Left renal pelvis (tissue), 4 donors: ENCODE results near the gene MRPL58. TPM values are rescaled to one million over a fixed set of nuclear protein-coding genes. Genes with fewer than 3 reads are reported as not detected.
A peak's percentile ranks its signal among the peaks of the same experiment; 100 is the strongest.
"Not testable (repeated sequence)": the region's sequence is repeated elsewhere in the genome, so short reads cannot be mapped to it uniquely, and the experiment has no call there.

Experiments
- DNase-seq, 4 donors: peaks; one replicate each; pipeline ENCODE4 v3.0.0-alpha.2; 2013; ENCODE audit warnings: low read depth in 4 of 4, low spot score in 3 of 4
- polyA plus RNA-seq, 4 donors: library from polyadenylated mRNA; unstranded; fragments of 120-200 nt; gene quantifications; one replicate each; pipeline ENCODE4 v1.2.1, GENCODE V29; 2013; ENCODE audit not compliant: insufficient read length in 4 of 4

The MRPL58 gene
- polyA plus RNA-seq, 4 donors: 19.1 to 29.5 (median 25.6) TPM

DNA sequence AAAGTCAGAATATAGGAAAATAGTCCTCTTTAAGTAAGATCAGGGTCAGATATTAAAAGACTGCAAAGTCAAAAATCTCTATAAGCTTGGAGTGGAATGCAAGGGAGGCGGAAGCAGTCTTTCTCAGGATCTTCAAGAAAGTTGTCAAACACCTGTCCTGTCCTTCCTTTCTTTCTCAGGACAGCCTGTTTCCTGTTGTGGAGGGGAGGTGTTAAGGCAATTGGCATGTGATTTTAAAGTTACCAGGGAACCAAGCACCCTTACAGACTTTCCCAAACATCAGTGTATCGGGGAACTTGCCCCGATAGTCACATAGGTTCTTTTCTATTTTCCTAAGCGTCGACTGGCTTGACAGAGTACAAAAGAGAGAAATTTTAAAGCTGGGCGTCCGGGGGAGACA, 32.2 kb downstream of the MRPL58 start:
- no peak for DNase-seq

DNA sequence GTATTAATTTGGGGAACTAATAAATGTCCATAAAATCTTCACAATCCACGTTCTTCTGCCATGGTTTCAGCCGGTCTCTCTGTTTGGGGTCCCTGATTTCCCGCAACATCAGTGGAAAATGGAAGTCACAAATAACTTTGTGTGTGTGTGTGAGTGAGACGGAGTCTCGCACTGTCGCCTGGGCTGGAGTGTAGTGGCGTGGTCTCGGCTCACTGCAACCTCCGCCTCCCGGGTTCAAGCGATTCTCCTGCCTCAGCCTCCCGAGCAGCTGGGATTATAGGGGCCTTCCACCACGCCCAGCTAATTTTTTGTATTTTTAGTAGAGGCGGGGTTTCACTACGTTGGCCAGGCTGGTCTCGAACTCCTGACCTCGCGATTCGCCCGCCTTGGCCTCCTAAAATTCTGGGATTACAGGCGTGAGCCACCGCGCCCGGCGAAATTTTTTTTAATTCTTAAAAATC, 33.5 kb downstream of the MRPL58 start:
- not testable (repeated sequence) for DNase-seq

DNA sequence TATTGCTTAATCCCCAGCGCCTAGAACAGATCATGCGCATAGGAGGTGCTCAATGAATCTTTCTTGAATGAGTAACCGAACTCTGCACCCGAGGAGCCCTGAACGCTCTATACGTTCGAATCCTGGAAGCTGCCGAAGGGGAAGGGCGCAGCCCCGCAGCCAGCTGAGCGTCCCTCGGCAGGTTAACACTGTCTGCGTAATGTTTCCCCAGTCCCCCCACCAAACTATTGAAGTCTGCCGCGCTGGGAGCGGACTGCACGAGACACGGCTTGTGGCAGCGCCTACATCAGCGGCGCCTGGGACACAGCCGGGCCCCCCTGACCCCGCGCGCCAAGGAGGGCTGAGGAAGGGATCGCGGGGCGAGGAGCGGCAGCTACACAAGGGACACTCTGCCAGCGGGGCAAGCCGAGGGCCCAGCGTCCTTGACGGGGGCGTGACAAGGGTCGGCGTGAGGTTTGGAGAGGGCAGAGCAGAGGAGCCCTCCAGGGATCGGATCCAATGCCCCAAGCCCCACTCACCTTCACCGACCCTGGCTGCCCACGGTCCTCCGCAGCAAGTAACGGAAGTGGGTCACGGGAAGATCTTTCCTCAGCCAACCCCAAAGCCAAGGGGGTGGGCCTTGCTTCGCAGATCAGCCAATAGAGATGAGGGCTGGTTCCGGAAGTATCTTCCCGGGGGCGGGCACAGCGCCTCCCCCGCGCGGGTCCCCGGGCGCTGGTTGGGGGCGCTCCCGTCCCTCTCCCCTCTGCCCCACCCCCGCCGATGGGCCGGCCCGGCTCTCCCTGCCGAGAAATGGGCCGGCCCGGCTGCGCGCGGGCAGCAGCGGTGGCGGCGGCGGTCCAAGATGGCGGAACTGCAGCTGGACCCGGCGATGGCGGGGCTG, 34.2 kb downstream of the MRPL58 start, which contains the start of the genes ATP5PD and KCTD2:
Gene ATP5PD (minus strand): TSS at position 563 of the 883 bp plus-strand sequence. CDS start 4,319 bp downstream, outside the sequence.
Gene KCTD2 (plus strand): TSS at position 819 of the 883 bp plus-strand sequence. CDS start 26 bp downstream, at position 845.
- peak; percentile 89 to 93 (median 90) for DNase-seq

DNA sequence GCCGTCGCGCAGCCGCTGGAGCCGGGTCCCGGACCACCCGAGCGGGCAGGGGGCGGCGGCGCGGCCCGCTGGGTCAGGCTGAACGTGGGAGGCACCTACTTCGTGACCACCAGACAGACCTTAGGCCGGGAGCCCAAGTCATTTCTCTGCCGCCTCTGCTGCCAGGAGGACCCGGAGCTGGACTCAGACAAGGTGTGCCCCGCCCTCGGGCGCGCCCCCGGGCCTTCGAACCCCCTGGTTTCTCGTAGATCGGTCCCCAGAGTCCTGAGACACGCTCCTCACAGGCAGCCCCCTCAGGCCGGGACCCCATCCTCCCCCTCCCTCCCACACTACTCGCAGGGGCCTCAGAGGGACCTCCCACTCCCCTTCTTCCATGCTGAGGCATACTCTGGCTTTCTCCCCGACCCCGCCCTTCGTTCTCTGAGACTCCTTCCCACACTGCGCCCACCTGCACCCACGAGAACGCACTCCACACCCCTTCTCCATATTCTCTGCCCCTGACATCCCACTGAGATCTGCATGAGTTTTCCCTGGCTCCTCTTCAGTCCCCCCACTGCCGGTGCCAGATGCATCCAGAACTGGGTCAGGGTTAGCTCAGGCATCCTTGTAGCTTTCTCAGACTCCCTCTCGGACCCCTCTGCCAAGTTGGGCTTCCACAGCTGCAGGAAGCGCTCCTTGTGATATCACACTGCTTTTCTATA, 35.1 kb downstream of the MRPL58 start:
- DNase-seq: no peak

DNA sequence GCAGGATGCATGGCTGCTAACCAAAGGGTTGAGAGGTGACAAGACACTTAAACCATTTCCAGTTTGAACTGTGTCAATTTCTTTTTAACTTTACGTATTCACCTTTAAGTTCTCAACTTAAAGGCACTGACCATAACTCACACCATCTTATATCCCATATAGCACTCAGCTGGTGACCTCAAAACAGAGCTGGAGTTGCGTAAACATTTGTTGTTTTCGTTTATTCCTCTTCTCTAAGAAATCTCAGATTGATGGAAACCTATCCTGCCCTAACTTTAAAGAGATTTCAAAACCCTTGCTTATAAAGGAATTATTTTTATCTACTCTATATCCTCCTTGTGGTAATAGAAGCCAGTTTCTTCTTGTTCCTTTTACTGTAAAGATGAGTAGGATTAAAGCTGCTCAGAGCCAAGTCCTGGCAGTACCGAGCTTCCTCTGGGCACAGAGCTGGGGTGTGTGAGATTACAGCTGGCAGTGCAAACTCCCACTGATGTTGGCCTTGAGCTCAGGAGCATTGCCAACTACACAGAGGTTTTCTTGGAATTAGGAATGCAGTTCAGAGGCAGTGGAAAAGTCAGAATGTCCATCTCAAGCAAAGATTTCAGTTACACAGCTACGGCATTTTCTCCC, 35.9 kb downstream of the MRPL58 start:
- no peak for DNase-seq

DNA sequence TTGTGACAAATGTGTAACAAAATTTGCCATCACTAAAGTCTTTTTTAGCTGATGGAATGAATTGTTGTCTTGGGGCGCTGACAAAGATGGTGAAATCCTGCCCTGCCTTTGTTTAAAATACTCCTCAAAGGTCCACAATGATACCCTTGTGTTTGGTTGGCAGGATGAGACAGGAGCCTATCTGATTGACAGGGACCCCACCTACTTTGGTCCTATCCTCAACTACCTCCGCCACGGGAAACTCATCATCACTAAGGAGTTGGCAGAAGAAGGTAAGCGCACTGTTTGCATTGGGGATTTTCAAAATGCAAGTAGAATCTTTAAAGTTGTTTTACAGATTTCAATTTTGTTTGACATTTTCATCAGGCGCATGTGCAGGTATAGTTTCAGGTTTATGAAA, 36.6 kb downstream of the MRPL58 start:
- DNase-seq: no peak

DNA sequence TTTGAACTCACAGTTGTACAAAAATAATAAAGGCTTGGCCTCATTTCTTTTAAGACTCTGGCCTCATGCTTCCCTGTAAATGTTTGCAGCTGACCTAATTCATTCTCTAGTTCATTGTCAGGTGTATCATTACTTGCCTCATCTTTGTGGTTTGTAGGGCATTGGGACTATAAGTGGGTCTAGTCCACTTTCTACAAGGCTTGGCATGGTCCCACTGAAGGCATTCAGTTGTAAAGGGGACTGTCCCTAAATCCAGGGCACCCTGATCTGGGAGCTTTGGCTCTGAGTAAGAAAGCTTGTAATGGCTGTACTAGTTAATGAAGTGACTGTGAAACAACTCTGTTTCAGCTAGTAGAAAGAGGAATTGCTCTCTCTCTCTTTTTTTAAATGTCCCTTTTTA, 37.2 kb downstream of the MRPL58 start:
- no peak for DNase-seq

DNA sequence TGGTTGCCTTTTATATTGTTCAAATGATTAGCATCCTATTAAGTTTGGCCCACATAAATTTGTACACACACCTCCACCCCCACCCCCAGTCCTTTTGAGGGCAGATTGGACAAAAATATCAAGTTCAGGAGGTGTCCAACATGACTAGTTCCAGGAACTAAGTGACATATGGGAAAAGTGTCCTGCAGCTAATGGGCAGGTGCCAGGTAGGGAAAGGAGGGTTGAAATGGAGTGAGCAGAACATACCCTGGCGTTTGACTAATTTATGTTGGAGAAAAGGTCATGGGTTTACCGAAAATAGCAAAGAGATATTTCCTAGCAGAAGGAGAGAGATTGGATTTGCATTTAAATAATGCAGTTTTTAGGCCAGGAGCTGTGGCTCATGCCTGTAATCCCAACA, 39.5 kb downstream of the MRPL58 start:
- no peak for DNase-seq

DNA sequence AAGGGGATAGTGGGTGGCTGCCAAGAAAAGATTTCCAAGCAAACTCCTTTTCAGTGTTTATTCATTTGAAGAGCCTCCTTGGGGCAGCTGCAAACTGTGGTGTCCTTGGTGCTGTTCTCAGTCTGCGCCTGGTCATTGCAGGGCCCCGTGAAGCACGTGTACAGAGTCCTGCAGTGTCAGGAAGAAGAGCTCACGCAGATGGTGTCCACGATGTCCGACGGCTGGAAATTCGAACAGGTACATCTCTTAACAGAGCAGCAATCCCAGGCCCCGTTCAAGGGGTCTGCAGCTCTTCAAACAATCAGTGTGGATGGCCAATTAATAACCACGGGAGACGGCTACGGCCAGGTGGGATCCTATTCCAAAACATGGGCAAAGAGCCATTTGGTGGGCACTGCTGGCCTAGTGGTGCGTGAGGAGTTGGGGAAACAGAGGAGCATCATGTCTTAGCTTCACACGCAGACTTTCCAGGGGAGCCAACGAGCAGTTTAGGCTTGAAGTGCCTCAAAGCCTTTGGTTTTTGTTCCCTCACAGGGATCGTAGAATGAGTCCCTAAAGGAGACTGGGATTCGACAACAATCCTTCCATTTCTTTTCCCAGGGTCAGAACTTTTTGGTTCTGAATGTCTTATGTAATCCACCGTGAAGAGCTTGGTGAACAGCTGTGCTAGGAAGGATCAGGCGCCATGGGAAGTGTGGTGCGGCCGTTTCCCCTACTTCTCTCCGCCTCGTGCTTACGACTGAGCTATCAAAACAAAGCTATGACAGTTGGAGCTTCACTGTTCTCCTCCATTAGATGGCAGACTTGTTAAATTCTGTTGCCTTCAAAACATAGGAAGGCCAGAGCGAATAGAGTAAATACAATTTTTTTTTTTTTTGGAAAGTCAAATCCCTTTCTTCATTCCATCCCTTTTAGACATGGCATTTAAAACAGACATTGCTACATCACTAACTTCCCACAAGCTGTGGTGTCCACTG, 47.2 kb downstream of the MRPL58 start:
- no peak for DNase-seq

DNA sequence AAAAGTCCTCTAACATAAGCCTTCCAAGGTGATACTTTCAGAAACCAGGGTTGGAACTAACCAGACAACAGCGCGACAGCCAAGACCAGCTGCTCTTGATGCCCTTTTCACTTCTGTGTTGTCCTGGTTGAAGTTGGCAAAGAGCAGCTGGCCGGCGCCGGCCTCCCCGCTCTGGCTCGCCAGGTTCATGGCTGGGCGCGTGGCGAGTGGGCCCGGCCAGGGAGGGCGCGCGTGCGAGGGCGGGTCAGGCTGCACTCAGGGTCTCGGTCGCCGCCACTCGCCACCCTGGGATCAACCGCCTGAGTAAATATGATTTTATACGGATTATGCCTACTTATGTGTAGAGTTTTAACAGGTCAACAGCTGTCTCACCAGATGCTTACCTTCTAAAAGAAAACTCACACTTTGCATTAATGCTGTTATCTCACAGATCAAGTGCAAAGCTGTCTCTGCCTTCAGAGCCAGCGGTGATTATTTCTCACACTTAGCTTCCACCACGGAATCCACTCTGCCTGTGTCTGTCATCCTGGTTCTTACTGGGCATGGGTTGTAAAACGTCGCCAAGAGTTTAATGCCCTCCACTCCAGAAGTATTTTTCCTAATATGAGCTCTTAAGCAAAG, 48.1 kb downstream of the MRPL58 start:
- no peak for DNase-seq

DNA sequence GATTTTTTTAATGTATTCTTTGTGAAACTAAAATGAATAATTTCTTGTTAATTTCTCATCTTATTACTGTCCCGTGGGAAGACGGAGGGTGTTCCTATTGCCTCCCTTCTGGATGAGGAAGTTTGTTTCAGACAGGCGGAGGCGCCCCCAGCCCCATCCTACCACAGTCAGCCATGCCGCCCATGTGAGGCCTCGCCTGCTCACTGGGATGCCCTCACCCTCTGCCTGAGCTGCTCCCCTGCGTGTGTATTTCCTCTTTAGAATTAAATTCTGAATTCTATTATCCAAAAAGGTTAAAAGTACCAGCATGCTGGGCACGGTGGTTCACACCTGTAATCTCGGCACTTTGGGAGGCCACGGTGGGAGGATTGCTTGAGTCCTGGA, 48.6 kb downstream of the MRPL58 start:
- DNase-seq: no peak

DNA sequence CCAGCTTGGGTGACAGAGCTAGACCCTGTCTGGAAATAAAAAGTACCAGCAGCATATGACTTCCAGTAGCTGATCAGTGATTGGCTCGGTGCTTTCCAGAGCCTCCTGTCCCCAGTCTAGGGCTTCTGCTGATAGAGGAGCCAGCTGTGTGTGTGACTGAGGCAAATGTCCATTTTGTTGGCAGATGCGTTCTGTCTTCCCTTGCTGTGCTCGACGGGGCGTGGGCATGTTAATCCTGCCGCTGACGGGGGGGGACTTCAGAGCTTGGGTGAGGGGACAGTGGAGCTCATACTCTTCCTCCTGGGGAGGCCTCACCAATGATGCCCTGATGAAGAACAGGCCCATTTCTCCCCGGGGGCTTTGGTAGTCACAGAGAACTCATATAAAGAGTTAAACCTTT, 49.1 kb downstream of the MRPL58 start:
- DNase-seq: no peak

DNA sequence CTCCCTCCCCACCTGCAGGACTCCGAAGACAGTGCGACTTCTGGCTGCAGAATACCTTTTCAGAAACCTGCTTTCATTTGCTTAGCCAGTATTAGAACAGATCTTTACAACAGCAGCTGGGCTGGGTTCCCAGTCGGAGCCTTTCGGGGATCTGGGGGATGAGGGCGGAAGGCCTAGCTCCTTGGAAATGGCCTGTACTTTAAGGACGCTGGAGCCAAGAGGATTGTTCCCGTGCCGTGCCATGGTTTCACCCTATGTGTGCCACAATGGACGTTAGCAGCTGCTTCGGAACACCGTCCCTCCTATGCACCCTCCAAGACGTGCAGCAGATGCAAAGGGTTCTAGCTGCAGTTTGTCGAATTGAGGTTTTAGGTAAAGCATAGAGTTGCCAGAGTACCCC, 50.7 kb downstream of the MRPL58 start:
- no peak for DNase-seq

DNA sequence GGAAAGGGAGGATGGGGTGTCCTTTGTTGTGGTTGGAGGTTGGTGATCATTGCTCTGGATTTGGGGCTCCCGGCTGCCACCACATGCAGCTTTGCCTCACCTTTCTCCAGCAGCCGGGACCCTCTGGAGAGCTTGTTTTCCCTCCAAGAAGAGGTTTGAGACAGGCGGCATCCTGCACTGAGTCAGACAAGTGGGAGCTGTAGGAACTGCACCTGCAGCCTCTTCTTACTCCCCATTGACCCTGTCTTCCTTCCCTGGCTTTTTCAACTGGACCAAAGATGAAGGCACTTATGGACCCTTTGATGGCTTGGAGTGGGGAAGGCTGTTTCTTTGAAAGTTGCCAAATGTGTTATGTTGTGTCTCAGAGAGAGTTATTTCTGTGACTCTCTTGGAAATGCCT, 51.2 kb downstream of the MRPL58 start:
- DNase-seq: no peak

DNA sequence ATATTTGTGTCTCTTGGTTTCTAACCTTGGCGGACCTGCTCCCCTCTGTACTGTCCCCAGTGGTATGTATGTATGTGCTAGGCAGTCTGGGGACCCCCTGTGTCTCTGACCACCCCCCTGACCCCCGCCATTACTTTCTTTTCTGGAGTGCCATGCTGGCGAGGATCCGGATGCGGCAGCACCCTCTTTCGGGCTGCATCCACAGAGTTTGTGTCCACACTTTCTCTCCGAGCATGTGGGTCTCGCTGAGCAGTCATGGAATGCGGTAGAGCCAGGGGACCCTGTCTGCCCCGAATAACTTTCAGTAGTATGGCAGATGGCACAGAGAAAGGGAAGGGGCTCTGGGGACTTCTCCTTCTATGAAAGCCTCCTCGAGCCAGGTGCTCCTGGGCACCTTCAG, 51.6 kb downstream of the MRPL58 start:
- DNase-seq: no peak

DNA sequence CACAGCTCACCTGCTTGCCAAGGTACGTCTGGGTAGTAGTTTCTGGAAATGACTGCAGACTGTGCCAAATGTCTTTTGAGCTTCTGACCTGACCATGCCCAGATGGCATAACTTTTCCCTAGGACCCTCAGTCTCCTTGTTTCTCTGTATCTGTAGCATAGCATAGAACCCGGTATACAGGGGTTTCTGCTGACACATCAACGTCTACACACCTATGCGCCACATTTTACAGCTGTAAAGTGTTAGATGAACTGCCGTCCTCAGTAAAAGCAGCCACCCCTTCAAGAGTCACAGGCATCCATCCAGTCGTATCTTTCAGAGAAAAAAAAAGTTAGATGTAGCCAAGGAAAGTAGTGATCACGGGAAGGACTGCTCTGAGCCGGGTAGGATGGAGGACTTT, 52.0 kb downstream of the MRPL58 start:
- no peak for DNase-seq

DNA sequence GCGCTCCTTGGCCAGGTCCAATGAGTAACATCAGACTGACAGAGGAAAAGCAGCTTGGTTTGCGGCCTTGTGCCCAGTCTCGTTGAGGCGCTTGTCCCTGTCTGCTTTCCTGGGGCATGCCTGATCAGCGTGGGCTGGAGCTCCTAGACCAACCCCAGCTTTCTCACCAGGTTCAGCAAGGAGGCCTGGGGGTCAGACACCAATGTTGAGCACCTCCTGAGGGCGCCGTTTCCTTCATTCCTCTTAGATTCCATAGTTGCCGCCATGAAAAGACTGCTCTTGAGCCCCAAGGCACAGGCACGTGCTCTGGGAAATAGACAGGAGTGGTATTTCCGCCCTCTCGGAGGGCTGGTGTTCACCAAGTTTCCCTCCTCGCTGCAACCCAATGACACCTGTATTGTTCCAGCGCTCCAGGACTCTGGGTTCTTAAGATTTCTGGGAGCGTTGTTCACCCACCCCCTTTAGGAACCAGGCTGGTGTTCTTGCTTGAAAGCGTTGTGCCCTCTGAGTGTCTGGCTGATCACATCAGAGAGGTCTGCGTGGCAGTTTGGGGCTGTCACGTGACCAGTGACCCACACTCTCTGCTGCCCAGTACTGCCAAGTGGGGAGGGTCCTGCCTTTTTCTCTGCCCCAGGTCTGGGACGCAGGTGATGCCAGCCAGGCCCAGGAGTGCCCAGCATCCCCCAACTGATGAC, 52.5 kb downstream of the MRPL58 start:
- no peak for DNase-seq

DNA sequence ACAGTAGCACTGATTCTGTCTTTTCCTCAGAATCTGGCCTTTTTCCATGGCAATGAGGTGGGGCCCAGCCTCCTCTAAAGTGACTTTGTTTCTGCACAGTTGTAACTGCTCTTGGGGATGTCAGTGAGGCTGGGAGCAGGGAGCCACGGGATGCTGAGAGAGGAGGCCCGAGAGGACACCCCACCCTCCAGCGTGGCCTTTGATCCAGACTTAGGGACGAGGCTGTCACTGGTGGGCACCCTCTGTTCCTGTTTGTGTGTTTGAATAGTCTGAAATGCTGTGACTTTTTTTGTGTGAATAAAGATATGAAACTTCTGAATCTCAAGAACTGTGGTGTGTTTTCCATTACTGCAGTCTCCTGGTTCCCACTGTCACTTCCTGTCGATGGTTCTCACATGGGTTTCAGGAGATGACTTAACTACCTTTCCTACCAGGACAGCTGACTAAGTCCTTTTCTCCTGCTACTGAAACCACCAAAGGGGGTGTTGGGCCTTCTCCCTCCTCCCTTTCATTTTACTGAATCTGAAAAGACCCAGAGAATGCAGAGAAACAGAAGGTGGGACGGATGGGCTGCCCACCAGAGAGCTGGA, 53.2 kb downstream of the MRPL58 start:
- no peak for DNase-seq

DNA sequence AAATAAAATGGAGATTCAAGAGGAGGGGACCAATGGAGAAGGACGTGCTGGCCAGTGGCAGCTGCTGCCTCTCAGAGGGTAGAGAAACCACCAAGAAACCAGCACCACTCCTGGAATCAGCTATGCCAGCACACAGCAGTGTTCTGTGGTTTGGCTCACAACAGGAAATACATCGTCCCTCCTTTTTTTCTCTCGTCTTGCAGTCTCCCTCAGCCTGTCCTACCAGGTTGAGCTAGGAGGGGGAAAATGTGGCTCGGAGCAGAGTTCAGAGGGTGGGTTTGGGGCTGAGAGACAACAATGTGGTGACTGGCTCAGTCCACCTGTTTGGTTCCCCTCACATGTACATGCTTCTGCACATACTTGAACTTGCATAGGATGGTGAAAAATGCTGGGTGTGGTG, 55.4 kb downstream of the MRPL58 start:
- no peak for DNase-seq
